MM.1S (cell line): Measurements from ENCODE around the gene RLN3.
"Not testable (repeated sequence)": the region's sequence is repeated elsewhere in the genome, so short reads cannot be mapped to it uniquely, and the experiment has no call there.

ENCODE experiments used
- EZH2phosphoT487 ChIP-seq: fragments of 300-600 bp; sonication (generic); IDR thresholded peaks from 2 replicates; pipeline ENCODE4 v1.6.1; 2018; ENCODE audit warnings: antibody characterized with exemption, low read length
- TF ChIP-seq, protein P1 (sequence below): fragments of 300-600 bp; sonication (generic); IDR thresholded peaks from 2 replicates; pipeline ENCODE4 v1.5.1; 2016; ENCODE audit warnings: antibody characterized with exemption, low read length, mixed read lengths

DNA sequence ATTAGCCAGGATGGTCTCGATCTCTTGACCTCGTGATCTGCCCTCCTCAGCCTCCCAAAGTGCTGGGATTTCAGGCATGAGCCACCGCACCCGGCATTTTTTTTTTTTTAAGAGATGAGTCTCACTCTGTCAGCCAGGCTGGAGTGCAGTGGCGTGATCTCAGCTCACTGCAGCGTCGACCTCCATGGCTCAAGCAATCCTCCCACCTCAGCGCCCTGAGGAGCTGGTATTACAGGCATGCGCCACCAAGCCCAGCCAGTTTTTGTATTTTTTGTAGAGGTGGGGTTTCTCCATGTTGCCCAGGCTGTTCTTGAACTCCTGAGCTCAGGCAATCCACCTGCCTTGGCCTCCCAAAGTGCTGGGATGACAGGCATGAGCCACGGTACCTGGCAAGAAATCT is 19.9 kb downstream of the RLN3 start:
- TF ChIP-seq, protein P1, sequence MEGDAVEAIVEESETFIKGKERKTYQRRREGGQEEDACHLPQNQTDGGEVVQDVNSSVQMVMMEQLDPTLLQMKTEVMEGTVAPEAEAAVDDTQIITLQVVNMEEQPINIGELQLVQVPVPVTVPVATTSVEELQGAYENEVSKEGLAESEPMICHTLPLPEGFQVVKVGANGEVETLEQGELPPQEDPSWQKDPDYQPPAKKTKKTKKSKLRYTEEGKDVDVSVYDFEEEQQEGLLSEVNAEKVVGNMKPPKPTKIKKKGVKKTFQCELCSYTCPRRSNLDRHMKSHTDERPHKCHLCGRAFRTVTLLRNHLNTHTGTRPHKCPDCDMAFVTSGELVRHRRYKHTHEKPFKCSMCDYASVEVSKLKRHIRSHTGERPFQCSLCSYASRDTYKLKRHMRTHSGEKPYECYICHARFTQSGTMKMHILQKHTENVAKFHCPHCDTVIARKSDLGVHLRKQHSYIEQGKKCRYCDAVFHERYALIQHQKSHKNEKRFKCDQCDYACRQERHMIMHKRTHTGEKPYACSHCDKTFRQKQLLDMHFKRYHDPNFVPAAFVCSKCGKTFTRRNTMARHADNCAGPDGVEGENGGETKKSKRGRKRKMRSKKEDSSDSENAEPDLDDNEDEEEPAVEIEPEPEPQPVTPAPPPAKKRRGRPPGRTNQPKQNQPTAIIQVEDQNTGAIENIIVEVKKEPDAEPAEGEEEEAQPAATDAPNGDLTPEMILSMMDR, result not testable (repeated sequence)
- TF ChIP-seq EZH2phosphoT487, result not testable (repeated sequence)
